OCI-LY3 (cell line): ENCODE data around the gene AKAP17A.

Experiments used
- H2AFZ ChIP-seq: fragments of 200-600, 300-600 bp; shearing (Covaris generic); 2 replicates; pipeline ENCODE4 v1.6.0; 2014; ENCODE audit warnings: antibody characterized with exemption, low read depth, low read length
- H3K27ac ChIP-seq: fragments of 200-600, 300-600 bp; sonication (generic); 2 replicates; pipeline ENCODE4 v1.5.1; 2014; ENCODE audit warnings: mild to moderate bottlenecking, low read length, moderate library complexity, mixed read lengths
- H3K27me3 ChIP-seq: fragments of 200-600, 300-600 bp; sonication (generic); 2 replicates; pipeline ENCODE4 v1.6.1; 2014; ENCODE audit warnings: low read depth, low read length, mixed read lengths
- H3K36me3 ChIP-seq: fragments of 200-600, 300-600 bp; sonication (generic); replicated peaks from 2 replicates; pipeline ENCODE3; 2014; ENCODE audit warnings: low read depth, low read length, mixed read lengths
- H3K4me1 ChIP-seq: fragments of 300-600, 200-600 bp; sonication (generic); 2 replicates; pipeline ENCODE4 v1.6.1; 2014; ENCODE audit warnings: low read length, mixed read lengths
- H3K4me2 ChIP-seq: fragments of 200-600, 300-600 bp; sonication (generic); 2 replicates; pipeline ENCODE4 v1.6.1; 2014; ENCODE audit warnings: low read length, mixed read lengths
- H3K4me3 ChIP-seq: fragments of 300-600, 200-600 bp; sonication (generic); 2 replicates; pipeline ENCODE4 v1.5.1; 2014; ENCODE audit warnings: antibody characterized with exemption, mild to moderate bottlenecking, low read length, moderate library complexity
- H3K79me2 ChIP-seq: fragments of 300-600, 200-600 bp; shearing (Covaris generic); 2 replicates; pipeline ENCODE4 v1.6.1; 2014; ENCODE audit warnings: mild to moderate bottlenecking, low read length, mixed read lengths
- H3K9ac ChIP-seq: fragments of 300-600, 200-600 bp; shearing (Covaris generic); 2 replicates; pipeline ENCODE4 v1.6.0; 2014; ENCODE audit warnings: mild to moderate bottlenecking, low read length, moderate library complexity
- H3K9me3 ChIP-seq: fragments of 200-600, 300-600 bp; shearing (Covaris generic); 2 replicates; pipeline ENCODE4 v1.6.1; 2014; ENCODE audit warnings: low read length, mixed read lengths; ENCODE audit not compliant: insufficient read depth
- H4K20me1 ChIP-seq: fragments of 200-600, 300-600 bp; sonication (generic); 2 replicates; pipeline ENCODE4 v1.6.1; 2016; ENCODE audit warnings: low read length, mixed read lengths; ENCODE audit not compliant: insufficient read depth
- EZH2phosphoT487 ChIP-seq: fragments of 200-600 bp; shearing (Covaris generic); IDR thresholded peaks from 2 replicates; pipeline ENCODE4 v1.6.1; 2018; ENCODE audit warnings: antibody characterized with exemption, mixed run types, low read depth
- TF ChIP-seq, protein P1 (sequence below): fragments of 200-600, 300-600 bp; sonication (generic); IDR thresholded peaks from 2 replicates; pipeline ENCODE4 v1.5.1; 2014; ENCODE audit warnings: antibody characterized with exemption, low read length, low read depth

AKAP17A gene

DNA sequence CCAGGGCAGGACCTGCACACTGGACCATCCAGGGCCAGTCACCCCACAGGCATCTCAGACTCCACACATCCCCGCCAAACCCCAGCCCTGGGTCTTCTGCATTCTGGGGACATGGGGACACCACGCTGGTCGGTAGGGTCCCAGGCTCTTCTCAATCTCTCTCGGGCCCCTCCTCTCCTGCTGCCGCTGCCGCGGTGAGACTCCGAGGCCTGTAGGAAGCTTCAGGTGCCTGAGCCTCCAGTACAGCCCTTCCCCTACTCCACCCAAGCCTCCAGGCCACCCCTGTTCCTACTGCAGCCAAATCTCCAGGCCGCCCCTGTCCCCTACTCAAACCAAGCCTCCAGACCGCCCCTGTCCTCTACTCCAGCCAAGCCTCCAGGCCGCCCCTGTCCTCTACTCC lies 17.9 kb downstream of the AKAP17A start:
- Histone ChIP-seq H3K79me2 (peaks cover 21% of the 10 kb centered on the region), H4K20me1 (no peaks in the 10 kb centered on the region), H3K9ac (peak overlapping the region; percentile 95), H3K9me3 (no peaks in the 10 kb centered on the region), H3K27ac (peak overlapping the region; percentile 81), H3K36me3 (peaks cover 7% of the 10 kb centered on the region), H3K4me2 (peak overlapping the region; percentile 83), H3K4me1 (peaks cover 26% of the 10 kb centered on the region), H3K27me3 (no peaks in the 10 kb centered on the region), H2AFZ (0 out of 2 replicates have a peak overlapping the region, but pooled peaks have one; percentile 37), H3K4me3 (peak overlapping the region; percentile 78)
- TF ChIP-seq, protein P1, sequence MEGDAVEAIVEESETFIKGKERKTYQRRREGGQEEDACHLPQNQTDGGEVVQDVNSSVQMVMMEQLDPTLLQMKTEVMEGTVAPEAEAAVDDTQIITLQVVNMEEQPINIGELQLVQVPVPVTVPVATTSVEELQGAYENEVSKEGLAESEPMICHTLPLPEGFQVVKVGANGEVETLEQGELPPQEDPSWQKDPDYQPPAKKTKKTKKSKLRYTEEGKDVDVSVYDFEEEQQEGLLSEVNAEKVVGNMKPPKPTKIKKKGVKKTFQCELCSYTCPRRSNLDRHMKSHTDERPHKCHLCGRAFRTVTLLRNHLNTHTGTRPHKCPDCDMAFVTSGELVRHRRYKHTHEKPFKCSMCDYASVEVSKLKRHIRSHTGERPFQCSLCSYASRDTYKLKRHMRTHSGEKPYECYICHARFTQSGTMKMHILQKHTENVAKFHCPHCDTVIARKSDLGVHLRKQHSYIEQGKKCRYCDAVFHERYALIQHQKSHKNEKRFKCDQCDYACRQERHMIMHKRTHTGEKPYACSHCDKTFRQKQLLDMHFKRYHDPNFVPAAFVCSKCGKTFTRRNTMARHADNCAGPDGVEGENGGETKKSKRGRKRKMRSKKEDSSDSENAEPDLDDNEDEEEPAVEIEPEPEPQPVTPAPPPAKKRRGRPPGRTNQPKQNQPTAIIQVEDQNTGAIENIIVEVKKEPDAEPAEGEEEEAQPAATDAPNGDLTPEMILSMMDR = no peak

- peak overlapping the region; percentile 81 for H3K27ac ChIP-seq
- H3K4me3 ChIP-seq = peak overlapping the region; percentile 78
- H3K79me2 ChIP-seq = peaks cover 21% of the 10 kb centered on the region
- peak overlapping the region; percentile 37 for H2AFZ ChIP-seq
- TF ChIP-seq EZH2phosphoT487 = no peak
- TF ChIP-seq, protein P1 = no peak
- no peaks in the 10 kb centered on the region for H3K9me3 ChIP-seq
- H3K27me3 ChIP-seq = no peaks in the 10 kb centered on the region
- peak overlapping the region; percentile 83 for H3K4me2 ChIP-seq
- no peaks in the 10 kb centered on the region for H4K20me1 ChIP-seq
- H3K36me3 ChIP-seq = peaks cover 7% of the 10 kb centered on the region
- peaks cover 30% of the 10 kb centered on the region for H3K4me1 ChIP-seq
- peak overlapping the region; percentile 95 for H3K9ac ChIP-seq
These were observed 18.4 kb downstream of the AKAP17A start for GRCh38 chrX:1609762-1610161.

GRCh38 chrX:1610166-1610565 lies 18.8 kb downstream of the AKAP17A start:
- Histone ChIP-seq H3K27me3 (no peaks in the 10 kb centered on the region), H3K9ac (peak overlapping the region; percentile 95), H3K4me1 (peaks cover 34% of the 10 kb centered on the region), H3K27ac (peak overlapping the region; percentile 81), H3K4me2 (peak overlapping the region; percentile 83), H3K36me3 (peaks cover 7% of the 10 kb centered on the region), H3K4me3 (peak overlapping the region; percentile 78), H2AFZ (peak overlapping the region; percentile 37), H3K79me2 (peaks cover 21% of the 10 kb centered on the region), H4K20me1 (no peaks in the 10 kb centered on the region), H3K9me3 (no peaks in the 10 kb centered on the region)
- TF ChIP-seq, protein P1 = no peak
- no peak for TF ChIP-seq EZH2phosphoT487

DNA sequence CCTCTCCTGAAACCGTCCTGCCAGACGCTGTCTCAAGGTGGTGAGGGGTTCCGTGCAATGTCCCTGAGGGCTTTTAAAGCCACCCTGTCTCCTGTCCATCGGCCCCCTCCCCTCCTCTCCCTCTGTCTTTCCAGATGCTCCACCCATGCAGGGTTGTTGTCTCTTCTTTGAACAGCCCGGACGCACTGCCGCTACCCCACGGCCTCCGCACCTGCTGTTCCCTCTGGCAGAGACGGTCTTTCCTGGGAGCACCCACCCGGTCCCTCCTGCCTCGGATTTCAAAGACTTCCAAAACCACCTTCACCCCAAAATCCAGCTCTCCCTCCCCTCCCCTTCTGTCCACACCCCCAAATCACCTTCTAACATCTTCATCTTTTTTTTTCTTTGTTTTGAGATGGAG lies 19.3 kb downstream of the AKAP17A start:
- Histone ChIP-seq H3K9me3 (no peaks in the 10 kb centered on the region), H3K36me3 (peaks cover 7% of the 10 kb centered on the region), H3K4me2 (peak overlapping the region; percentile 83), H3K27me3 (no peaks in the 10 kb centered on the region), H4K20me1 (no peaks in the 10 kb centered on the region), H3K27ac (peak overlapping the region; percentile 81), H3K4me3 (peak overlapping the region; percentile 78), H3K9ac (peak overlapping the region; percentile 95; the same call in 1 of the 2 replicates), H2AFZ (peak overlapping the region; percentile 37), H3K79me2 (peaks cover 21% of the 10 kb centered on the region), H3K4me1 (peaks cover 38% of the 10 kb centered on the region)
- no peak for TF ChIP-seq EZH2phosphoT487
- TF ChIP-seq, protein P1 = no peak
